Uterus (tissue), 2 donors: ENCODE data around the gene GPR146.

Experiments used
- CTCF ChIP-seq, 4 experiments: fragments of 200-600 bp in 2 of 4; fragments of 450-650 bp in 2 of 4; sonication (generic) in 2 of 4; IDR thresholded peaks; one replicate each; pipeline ENCODE4 v1.5.1; 2016 to 2019; ENCODE audit warnings: antibody characterized with exemption in 4 of 4, mild to moderate bottlenecking in 2 of 4, moderate library complexity in 1 of 4
- POLR2A ChIP-seq, 2 donors: fragments of 450-650 bp; IDR thresholded peaks; one replicate each; pipeline ENCODE4 v1.6.1; 2016; ENCODE audit warnings: antibody characterized with exemption in 2 of 2, mild to moderate bottlenecking in 1 of 2, moderate library complexity in 1 of 2

- no peak for TF ChIP-seq CTCF (IDR thresholded peaks at IDR 0.05)
- TF ChIP-seq POLR2A (IDR thresholded peaks at IDR 0.05), result no peak
Observed at GRCh38 chr7:994592-995308, 49.6 kb upstream of the GPR146 start.
